Measurements from ENCODE around the gene STAT5B.

Gene STAT5B

DNA sequence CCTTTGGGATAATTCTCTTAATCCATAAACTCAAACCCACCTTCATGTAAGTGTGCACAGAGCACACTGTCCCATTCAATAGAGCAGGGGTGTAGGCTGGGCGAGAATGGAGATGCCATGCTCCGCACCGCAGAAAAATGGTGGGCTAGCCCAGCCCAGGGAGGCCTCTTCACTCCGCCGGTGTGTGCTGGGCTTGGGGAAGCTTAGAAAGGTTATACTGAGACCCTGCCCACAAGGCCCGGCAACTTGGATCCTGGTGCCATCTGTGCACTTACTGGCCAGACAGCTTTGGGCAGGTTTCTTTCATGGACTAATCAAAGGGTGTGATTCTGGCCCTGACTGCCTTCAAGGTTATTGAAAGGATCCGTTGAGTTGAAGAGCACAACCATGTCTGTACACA, 8.4 kb upstream of the STAT5B start:
- DNase-seq (ENCODE audit: low read depth) = no peak

DNA sequence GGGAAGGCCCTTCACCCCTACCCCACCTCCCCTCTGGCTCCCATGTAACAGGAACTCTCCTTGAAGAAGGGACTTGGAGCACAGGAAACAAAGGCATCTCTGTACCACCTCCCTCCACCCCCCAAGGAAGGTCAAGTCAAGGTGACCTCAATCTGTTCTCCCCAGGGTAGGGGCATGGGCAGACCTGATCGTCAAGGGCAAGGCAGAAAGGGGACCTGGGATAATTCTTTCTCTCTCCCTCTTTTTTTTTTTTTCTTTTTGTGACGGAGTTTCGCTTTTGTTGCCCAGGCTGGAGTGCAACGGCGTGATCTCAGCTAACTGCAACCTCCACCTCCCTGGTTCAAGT, 7.8 kb upstream of the STAT5B start:
- no peak for DNase-seq (ENCODE audit: low read depth)

DNA sequence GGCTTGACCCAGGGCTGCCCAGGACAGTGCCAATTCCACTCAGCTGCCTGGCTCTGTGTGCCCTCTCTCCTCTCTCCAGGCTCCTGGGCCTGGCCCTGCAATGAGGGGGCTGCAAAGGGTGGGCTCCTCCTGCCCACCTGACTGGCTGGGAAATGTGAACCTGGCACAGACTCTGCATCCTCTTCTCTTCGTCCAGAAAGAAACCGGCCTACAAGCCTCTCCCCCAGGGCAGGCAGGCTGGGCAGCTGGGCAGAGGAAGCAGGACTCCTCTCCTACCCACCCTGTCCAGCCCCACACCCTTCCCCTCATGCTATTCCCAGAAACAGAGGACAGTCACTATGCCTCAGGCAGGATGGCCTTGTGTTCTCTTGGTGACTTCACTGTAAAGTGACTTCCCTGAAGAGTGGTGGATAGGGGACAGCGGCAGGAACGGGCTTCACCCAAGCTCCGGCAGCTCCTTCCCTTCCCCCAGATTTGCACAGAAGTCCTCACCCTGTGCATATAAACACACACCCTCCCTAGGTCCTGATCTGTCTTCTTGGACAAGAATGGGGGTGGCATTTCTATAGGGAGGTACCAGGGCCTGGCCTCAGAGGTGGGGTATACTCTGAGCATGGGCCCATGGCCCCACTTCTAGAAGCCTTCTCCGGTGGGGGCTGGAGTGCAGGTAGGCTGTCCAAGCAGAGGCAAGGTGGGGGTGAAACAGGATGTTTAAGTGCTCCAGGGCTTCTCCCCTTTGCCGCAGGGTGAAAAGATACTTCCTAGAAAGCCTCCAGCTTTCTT, 7.2 kb upstream of the STAT5B start:
- no peak for DNase-seq (ENCODE audit: low read depth)

DNA sequence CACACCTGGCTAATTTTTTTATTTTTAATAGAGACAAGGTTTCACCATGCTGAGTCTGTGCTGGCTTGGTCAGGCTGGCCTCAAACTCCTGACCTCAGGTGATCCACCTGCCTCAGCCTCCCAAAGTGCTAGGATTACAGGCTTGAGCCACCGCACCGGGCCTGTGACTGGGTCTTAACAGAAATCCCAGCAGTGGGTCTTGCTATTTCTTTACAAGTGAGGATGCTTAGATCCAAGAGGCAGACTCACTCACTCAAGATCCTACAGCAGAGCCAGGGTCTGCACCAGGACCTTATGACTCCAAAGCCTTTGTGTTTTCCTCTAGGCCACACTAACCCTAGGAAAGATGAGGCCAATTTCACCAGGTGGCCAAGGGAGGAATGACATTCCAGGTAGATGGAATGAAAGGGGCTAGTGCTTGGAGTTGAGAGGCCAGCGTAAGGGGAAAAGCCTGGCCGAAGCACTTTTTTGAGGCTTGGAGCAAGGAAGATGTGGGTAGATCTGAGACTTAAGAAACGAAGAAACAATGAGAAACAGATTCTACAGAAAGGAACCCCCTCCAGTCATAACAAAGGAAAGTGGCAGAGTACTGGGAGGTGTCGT, 6.4 kb upstream of the STAT5B start:
- no peak for DNase-seq (ENCODE audit: low read depth)

DNA sequence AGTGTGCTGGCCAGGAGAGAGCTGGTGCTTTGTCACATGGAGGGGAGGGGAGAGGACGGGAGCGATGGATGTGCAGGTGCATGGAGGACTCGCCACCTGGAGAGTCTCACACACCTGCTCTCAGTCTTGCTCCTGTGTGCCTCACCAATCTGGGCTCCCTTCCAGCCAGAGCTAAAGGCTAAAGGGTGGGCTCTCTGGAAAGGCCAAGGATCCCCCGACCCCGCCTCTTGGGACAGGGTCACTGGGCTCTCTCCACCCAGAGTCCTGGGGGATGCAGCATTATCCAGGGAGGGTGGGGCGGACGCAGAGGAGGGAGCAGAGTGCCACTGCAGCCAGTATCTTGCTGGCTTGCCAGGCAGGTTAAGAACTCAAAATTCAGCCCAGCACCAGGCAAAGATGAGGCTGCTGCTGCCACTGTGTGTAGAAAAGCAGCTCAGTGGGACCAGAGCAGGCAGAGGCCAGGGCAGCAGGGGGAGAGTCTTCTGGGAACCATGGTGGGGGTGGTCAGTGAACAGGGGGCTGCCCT, 5.4 kb upstream of the STAT5B start:
- DNase-seq (ENCODE audit: low read depth) = no peak

DNA sequence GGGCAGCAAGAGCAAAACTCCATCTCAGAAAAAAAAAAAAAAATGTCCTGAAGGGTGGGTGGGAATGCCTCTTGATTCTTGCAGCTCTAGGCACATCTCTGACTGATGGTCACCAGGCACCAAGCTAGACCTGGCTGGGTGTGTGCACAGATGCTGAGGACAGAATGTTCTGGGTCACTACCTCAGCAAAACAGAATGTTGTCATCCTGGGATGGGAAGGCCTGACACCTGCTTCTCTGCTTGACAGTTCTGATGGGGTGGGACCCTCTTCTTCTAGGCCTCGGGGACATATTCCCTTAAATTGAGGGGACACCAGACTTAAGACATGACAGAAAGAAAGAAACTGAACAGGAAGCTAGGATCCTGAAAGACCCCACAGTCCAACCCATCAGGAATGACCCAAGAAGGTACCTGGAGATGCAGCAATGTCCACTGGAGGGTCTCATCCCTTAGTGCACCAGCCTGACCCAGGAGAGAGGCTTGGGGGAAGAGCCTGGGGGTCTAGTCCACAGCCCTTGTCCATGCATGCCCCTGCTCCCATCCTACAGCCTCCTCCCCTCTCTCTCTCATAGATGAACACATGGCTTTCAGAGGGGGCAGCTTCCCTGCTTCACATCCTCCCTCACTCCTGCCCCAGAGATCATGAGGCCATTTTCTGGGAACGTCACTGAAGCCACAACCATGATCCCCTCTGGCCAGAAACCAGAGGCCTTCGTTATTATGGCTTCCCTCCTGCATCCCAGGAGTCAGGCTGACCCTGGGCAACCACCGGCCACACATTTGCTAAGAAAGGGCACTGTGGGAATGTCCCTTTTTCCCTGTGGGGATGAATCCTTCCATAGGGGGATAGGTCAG, 3.8 kb upstream of the STAT5B start:
- no peak for DNase-seq (ENCODE audit: low read depth)

DNA sequence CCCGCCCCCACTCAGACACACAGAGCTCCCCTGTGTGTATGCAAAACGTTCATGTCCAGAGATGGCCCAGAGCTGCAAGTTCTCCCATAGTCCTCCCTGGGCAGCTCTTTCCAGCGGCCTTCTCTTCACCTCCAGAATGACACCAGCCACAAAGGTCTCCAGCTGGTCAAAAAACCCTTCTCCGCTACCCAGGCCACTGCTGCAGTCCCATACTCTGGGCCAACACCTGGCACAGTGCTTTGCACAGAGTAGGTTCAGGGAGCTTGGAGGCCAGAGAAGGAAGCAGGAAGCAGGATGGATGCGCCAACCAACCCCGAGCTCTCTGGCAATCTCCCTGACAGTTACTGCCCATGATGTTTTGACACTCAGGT, 1.1 kb upstream of the STAT5B start:
- DNase-seq (ENCODE audit: low read depth) = no peak

DNA sequence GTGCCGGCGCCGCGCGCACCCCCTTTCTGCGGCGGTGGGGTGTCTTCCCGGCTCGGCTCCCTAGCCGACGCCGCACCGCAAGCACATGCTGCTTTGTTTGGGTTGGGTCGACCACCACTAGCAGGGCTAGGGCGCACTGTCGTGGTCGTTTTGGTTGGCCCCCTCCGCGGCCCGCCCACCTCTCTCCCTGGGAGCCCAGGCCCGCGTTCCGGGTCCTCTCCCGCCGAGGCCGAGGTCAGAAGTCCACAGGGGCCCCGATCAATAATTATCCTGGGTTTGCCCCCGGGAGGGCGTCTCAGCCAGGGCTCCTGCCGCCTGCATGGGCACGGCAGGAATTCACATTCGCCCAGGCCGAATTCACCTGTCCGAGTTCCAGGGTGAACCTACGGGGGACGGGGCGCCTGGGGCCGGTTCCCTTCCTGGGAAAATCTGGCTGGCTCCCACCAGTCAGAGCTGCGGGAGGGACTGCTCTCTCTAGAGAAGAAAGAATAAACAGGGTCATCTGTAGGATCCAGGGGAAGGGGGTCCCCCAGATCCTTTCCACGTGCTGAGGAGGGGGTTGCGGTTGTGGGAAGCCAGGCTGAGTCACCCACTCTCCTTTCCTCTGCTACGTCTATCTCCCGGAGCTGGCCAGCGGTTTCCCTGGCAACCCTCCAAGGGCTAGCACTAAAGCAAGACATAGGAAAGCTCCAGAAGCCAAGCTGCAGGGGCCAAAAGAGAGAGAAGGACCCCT, 584 bp upstream of the STAT5B start:
- DNase-seq (ENCODE audit: low read depth) = no peak

DNA sequence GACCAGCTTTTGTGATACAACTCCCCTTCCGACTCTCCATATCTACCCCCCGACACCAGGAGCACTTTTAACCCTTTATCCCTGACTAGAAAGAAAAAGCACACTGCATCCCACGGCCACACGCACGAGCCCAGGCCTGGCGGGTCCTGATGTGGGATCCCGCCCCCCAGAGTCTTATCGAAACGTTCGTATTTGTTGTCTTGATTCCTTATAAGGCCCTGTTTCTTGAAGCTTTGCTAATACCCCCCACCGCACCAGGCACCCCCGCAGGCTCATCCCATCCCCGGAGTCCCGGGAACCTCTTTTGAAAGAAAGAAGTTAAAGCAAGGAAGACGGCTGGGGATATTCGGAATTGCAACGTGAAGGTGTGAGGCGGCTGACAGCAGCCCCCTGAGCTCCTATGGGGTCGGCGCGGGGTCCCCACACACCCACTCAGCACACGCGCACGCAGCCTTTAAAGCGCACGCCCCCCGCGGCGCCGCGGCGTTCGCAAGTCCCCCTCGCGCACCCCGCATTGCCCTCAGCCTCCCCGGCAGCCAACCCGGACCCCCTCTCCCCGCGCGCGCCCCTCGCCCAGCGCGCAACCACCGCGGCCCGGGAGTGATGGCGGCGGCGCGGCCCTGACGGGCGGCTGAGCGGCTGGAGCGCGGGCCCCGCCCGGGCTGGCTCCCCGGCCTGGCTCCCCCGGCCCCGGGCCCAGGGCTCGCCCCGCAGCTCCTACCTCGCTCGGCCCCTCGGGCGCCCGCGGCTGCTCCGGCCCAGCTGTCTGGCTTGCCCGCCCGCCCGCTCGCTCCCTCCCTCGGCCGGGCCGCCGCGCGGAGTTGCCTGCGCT, 448 bp downstream of the STAT5B start:
- DNase-seq (ENCODE audit: low read depth) = no peak

DNA sequence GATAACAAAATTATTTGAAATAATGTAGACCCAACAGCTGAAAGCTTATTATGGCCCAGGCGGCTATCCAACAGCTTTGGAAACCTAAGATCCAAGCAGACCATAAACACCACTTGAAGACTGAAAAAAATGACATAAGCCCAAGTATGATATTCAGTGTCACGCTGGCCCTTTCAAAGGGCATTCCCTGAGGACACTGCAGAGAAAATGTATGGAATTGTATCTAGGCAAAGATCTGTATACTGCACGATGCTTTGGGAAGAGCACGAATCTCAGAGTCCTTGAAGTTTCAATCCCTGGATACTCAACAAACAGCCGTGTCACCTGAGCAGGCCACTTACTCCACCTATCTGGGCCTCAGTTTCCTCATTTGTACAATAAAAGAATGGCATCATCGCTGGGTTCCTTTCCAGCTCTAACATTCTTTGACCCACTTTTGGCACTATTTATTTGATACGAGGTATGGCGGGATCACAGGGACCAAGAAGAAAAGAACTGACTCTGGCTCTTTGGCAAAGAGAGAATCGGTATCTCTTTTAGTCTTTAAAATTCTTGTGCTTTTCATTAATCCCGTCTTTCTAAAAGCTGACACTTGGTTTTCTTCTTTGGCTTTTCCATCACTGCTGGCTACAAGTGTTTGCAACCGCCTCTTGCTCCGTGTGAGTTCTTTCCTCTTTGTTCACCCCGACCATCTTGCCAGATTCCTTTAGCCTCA, 1.2 kb downstream of the STAT5B start:
- no peak for DNase-seq (ENCODE audit: low read depth)

DNA sequence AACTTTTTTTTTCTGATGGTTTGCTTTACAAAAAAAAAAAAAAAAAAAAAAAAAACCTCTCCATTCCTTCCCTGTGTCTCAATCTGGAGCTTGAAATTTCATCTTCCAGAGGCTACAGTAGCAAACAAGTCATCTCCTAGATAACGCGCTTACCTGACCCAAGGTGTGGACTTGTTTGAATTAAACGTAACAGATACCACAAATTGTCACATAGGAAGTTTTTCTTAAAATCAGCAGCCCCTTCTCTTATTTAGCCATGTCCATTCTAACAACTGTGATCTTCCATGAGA, 2.0 kb downstream of the STAT5B start:
- DNase-seq (ENCODE audit: low read depth) = no peak

DNA sequence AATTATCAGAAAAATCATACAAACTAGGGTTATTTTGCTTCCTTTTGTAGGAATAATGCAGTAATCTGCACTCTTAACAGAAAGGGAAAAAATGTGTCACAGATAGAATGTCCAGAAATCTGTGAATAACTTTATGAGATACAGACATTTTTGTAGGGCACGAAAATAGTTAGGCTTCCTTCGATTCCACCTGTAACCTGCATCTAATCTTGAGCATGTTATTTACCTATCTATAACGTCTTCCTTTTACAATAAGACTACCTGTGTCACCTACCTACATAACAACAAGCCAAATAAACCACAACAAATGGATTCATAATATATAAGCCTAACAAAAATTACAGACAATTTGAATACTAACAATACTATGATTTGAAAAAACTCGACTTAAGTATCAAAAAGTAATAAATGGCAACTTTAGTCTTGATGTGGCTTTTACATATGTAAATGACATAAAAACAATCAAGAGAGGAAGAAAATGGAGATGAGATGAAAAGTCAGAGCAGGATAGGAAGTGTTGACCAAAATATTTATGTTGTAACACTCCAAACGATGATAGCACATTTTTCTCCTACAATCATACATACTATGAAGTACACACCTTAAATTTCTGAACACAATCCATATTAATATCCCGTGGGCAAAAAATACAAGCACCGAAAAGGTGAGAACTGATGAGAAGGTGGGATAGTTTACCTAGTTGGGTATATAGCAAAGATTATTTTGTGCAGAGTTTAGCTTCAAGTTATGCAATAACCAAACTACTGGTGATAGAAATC, 2.5 kb downstream of the STAT5B start:
- no peak for DNase-seq (ENCODE audit: low read depth)

DNA sequence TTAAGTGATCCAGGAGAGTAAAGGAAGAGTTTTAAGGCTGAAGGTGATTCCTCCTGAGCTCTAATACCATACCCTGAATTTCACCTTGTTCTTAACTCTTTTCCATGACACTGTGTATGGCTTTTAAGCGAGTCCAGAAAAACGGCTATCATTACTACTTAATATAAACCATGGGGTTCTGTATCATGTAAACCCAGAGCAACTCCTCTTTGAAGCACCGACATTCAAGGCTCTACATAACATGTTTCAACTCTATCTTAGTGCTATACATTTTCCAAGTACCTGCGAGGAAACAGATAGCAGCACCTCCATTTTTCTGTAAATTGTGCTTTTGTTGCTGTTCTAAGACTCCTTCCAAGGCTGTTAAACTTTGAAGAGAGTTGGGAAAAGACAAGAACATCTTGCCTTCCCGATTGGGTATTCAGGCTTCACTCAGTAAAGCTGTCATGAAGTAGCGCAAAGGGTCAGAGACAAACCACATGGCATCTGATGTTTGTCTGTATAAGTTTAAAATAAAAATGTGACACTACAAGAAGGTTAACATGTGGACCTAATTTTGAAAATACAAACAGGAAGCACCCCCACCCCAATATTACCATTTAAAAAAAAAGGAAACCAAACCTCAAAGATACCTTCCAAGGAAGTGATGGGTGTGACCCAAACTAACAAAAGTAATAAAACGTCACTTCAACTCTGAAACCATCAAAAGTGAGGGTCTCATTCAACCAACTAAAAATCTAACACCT, 3.9 kb downstream of the STAT5B start:
- no peak for DNase-seq (ENCODE audit: low read depth)

DNA sequence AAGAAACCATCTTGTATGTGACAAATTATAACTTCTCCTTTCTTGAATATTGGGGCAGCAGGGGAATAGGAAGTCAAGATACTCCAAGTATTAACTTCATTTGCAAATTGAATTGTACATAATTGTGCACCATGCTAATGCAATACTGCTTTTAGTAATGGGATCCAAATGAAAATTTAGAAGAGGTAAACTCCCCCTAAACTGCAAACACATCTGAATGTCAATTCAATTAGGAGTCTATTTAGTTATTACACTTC, 4.5 kb downstream of the STAT5B start:
- no peak for DNase-seq (ENCODE audit: low read depth)

DNA sequence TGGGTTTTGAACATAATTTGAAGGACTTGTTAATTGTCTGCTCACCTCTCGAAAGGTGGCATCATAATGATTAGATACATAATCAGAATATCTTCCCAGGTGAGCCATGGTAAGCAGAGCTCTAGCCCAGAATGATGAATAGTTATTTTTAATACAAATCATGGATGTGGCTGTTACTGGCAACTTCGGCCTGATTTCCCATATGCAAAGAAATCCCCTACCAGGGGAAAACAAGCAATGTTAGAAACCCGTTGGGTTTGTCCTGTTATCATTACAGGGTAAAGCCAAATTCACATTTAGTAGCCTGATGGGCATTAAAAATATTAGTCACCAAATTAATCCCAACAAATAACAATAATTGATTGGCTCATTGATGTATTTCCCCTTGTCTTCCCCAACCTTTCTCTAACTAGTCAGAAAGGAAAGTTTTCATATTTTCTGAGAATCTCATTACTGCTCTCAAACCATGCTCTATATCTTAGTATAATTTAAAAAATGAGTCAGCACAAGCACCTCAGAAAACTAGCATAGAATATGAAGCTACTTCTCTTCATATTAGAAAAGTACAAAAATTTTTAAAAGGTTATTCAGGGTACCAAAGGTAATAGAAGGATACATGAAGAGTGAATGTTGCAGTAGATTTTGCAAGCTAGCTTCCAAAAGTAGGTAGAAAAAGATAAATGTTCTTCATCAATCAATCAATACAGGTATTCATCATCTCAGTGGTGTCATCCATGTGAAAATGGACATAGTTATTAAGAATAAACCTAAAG, 5.0 kb downstream of the STAT5B start:
- no peak for DNase-seq (ENCODE audit: low read depth)

DNA sequence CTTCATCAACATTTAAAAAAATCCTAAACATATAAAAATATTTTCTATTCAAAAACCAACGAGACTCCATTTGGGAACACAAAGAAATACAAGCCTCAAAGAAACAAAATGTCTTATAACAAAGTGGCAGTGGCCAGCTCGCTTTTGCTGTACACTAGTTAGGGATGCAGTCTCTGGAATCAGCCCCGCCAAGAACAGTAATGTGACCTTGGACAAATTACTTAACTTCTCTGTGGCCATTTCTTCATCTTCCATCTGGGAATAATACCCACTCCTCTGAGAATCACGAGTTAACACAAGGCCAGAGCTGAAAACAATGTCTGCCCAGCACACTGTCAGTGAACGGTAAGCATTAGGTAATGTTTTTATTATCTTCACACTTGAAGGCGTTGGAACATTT, 5.6 kb downstream of the STAT5B start:
- no peak for DNase-seq (ENCODE audit: low read depth)

DNA sequence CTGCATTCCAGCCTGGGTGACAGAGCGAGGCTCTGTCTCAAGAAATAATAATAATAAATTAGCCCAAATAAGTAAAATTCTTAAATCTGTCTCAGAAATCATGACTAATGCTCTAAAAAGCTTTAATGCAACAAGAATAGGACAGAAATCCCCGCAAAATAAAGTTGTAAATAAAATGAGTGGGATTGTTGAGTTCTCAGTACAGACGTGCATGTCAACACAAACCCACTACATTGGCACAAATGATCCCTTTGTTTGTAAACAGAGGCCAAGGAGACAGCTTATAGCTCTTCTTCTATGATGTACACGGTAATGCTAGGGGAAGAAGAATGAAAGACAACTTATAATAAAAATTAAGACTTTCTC, 6.0 kb downstream of the STAT5B start:
- DNase-seq (ENCODE audit: low read depth) = no peak

DNA sequence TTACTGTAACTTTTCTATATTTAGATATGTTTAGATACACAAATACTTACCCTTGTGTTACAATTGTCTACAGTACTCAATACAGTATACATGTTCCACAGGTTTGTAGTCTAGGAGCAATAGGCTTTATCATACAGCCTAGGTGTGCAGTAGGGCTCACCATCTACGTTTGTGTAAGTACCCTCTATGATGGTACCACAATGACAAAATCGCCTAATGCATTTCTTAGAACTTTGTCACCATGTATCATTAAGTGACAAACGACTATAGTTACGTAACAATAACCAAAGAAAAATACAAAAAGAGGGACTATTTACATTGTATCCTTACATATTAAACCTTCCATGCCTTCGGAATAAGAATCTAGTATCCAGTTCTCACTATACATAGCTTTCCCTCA, 8.0 kb downstream of the STAT5B start:
- no peak for DNase-seq (ENCODE audit: low read depth)
